HG02885 (cell line): ENCODE results near the gene KRTAP10-2.

ENCODE experiments used
- ATAC-seq: cut with Tn5 transposase; IDR thresholded peaks from one replicate; pipeline ENCODE4 v1.9.1; 2021; ENCODE audit warnings: mild to moderate bottlenecking; ENCODE audit not compliant: unreplicated experiment, poor library complexity

KRTAP10-2 gene

GRCh38 chr21:44529011-44529421, 22.3 kb downstream of the KRTAP10-2 start:
- ATAC-seq = no peak

GRCh38 chr21:44528634-44528995, 22.7 kb downstream of the KRTAP10-2 start:
- ATAC-seq = no peak

DNA sequence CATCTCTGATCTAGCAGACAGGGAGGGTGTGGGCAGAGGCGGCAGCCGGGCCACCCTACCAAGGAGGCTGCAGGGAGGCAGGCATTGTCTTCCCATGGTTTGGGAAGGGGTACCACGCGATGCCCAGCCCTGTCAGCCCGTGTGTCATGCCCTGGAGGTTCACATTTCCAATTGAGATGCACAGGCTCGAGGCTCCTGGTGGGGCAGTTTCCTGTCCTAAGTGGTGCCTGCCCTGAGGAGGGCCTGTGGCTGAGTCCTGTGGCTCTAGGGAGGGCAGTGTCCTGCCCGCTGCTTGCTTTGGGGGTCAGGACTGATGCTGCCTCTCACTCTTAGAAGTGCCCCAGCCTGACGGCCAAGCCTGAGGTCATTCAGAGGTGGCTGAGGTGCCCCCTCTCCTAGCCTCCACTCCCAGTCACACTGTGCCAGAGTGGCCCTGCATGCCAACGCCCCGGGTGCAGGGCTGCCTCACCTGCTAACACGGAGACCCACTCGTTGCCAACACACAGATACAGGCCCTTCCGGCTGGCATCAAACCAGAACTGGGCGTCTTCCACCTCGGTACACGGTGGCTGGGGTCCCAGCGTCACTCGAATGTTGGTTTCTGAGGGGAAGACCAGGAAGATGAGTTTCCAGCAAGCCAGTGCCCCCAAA, 23.2 kb downstream of the KRTAP10-2 start:
- ATAC-seq = no peak

DNA sequence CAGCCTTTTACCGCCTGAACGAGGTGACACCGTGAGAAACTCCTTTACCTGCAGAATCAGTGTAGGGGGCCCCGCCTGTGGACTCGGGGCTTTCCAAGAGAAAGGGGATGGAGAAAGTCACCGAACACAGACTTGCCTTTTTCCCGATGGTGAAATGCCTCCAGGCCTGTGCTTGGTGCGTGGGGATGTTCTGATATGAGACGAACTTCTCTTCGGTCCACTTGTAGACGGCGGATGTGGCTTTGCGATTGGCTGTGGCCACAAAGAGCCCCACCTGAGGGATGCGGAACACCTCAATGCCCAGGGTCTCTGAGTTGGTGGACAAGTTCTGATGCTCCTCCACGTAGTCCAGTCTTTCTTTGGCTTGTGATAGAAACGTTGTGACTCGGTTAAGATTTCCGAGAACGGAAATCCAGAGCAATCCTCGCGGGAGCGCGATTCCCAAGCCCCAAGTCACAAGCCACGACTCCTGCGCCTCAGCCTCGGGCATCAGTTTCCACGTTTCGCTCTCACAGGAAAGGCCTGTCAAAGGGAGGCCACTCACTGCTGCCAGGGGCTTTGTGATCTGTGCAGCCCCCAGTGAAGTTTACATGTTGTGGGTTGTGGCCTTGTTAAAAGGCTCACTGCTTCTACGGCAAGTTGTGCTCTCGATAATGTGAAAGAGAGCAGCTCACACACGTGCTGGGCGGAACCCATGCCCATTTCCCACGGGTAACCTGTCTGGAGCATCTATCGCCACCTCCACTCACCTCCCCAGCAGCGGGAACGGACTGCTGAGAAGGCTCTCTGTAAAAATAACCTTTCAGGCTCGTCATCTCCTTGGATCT, 23.9 kb downstream of the KRTAP10-2 start:
- ATAC-seq = no peak

DNA sequence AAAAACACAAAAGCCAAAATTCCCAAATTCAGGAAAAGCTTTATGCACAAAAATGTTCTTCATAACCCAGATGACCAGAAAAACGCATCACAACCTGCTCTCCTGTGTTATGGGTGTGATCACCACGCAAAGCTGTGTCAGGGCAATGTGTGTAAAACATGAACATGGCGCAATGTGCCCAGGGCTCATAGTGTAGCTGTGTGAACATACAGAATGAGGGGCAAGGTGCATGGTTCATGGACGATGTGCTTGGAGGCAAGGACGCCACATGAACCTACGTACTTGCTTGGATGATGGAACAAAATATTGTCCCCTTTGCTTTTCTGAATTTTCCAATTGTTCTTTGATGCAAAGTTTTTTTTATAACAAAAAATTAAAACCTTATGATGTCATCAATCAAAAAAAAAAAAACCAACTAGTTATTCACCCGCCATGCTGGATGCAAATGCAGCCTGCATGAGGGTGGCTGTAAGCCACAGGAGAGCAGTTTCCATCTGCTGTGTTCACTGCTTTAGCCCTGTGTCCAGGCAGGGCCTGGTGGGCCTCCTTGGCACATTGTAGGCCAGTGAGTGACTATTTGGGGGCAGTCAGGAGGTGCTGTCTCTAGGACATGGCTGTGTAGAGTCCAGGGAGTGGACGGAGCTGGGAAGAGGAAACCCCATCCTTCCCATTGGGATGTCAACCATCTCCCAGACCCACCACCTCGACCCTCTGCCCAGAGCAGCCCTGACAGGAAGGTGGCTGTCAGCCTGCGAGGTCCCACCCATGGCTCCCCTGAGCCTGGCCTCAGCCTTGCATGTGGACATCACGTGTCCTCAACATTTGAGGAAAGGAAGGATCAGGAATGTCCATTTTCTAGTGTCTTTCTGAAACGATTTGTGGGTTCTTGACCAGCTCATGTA, 25.0 kb downstream of the KRTAP10-2 start:
- no peak for ATAC-seq

DNA sequence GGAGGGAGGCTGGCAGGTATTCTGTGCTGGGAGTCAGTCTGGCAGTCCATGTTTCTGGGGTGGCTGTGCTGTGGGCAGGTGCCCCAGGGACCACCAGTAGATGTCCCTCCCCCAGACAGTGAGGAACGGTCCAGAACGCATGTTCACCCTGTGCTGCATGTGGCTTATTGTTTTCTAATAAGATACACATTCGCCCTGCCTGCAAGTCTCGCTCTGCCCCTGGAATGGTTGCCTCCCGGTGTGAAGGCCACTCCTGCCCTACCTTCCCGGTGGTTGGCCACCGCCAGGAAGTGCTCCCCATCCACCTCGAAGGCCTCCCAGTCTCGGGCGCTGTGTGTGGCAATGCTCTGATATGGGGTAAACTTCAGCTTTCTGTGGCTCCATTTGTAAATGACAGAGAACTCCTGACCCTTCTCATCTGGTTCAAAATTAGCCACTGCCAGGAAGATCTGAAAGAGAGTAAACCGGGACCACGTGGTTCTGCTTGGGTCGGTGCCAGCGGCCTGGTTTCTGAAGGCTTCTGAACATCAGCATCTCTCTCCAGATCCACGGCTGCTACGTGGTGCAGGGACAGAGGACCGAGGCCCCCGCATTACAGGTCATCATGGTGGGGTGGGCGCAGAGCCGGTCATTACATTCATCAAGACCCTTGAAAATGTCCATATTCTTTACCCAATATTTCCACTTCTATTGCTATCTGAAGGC, 25.8 kb downstream of the KRTAP10-2 start:
- ATAC-seq = no peak

- no peak for ATAC-seq
These were observed 26.6 kb downstream of the KRTAP10-2 start for GRCh38 chr21:44524414-44525371.

DNA sequence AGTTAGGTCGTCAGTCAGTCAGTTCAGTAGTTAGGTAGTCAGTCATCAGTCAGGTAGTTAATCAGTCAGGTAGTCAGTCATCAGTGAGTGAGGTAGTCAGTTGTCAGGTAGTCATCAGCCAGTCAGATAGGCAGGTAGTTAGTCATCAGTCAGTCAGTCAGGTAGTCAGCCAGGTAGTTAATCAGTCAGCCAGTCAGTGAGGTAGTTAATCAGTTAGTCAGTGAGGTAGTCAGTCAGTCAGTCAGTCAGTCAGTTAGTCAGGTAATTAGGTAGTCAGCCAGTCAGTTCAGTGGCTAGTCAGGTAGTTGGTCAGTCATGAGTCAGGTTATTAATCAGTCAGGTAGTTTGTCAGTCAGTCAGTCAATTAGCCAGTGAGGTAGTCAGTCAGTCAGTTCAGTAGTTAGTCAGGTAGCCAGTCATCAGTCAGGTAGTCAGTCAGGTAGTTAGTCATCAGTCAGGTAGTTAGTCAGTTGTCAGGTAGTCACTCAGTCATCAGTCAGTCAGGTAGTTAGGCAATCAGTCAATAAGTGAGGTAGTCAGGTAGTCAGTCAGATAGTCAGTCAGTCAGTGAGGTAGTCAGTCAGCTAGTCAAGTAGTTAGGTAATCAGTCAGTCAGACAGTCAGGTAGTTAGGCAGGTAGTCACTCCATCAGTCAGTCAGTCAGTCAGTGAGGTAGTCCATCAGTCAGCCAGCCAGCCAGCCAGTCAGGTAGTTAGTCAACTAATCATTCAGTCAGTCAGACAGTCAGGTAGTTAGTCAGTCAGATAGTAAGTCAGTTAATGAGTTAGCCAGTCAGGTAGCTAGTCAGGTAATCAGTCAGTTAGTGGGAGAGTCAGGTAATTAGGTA, 27.5 kb downstream of the KRTAP10-2 start:
- no peak for ATAC-seq

- no peak for ATAC-seq
These were observed 28.5 kb downstream of the KRTAP10-2 start for GRCh38 chr21:44522753-44523204.

DNA sequence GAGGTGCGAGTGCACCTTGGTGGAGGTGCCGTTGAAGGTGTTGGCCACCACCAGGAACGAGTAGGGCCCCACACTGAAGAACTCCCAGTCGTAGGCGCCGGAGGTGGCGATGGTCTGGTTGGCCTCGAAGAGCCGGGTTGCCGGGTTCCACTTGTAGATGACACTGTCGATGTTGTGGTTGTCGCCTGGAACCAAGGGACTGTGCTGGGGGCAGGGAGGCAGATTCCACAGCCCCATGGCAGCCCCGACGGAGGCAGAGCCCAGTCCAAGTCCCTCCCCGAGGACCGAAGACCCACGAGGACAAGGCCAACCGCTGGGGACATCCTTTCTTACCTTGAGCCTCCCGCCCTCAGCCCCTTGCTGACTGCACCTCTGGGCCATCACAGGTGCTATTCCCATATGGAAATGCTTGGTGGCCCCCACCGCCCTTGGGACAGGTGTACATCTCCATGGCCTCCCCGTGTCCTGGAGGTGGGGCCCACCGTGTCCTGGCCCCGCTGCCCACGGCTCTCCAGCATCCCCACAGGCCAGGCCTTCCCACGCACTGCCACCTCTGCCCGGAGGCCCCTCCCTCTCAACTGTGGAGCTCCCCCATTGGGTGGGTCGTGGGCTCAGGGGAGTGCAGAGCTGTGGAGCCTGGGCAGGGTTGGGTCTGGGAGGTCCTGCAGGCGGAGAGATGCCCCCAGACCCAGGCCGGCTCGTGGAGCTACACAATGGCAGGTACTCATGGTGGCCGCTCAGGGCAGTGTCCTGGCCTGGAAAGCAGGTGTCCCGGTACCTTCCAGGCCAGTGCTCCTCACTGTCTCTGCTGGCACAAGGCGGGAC, 29.2 kb downstream of the KRTAP10-2 start:
- ATAC-seq = no peak

DNA sequence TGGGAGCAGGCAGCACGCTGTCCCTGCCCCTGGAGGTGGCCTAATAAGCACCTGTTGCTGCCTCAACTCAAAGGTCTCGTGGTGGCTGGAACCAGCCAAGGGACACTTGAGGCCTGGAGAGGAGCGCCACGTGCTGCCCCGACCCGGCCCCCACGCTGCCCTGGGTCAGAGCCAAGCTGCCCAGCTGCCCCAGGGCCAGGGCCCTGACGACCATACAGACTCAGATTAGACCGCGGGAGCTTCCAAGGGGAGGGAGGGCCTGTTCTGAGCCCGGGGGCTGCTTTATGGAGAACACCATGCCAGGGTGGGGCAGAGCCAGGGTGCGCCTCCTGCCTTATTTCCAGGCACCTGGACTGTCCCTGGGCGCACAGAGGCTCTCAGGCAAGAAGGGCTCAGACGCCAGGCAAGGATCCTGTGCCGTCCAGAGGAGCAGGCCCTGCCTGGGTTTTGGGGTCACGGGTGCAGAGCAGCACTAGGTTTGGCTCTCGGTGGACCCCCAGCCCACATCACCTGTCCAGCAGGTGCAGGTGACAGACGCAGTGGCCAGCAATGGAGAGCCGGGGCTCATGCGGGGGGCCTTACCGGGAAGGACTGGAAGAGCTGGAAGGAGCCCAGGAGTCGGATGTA, 29.9 kb downstream of the KRTAP10-2 start:
- ATAC-seq = no peak

GRCh38 chr21:44520326-44521300, 30.7 kb downstream of the KRTAP10-2 start:
- ATAC-seq = no peak

DNA sequence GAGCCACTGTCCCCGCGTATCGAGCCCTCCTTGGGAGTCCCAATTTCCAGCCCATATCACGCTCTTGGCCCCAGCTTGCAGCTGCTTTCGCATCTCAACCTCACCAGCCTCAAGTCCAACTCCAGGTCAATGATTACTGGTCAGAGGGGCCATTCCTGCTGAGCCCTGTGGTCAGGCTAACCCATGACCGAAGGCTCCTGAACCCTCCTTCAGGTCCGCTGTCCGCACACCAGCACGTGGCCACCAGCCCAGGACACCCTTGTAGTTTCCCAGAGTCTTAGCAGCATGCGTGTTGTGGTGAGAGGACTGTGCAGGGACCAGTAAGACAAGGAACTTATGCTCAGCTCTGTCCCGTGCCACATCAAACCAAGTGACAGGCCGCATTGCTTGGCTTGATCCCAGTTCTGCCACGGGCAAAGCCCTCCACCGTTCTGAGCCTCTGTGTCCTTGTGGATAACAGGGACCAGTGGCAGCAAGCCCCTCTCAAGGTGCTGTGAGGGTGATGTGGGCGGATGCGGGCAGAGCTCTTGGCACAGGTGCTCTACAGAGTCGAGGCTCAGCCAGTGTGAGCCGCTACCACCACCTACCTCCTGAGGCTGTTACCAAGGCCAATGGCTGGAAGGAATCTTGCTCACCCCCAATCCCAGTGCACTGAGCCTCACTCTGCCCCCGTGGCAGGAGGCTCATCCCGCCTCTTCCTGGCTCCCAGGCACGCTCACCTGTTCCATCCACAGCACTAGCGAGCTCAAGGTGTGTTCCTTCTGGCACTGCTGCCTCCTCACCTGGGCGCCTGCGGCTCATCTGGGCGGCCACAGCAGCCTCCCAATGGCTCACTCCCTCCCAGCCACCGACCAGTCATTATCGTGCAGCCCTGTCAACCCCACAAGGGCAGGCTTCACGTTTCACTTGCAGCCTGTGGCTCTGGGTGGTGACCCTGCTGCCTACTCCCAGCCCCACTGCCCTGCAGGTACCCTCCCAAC, 31.7 kb downstream of the KRTAP10-2 start:
- no peak for ATAC-seq

- no peak for ATAC-seq
These were observed 32.6 kb downstream of the KRTAP10-2 start for GRCh38 chr21:44518686-44519085.
